Esophagus squamous epithelium (tissue), 4 donors: ENCODE results near the gene PLEKHS1.

ENCODE experiments used
- POLR2A ChIP-seq, 4 donors: fragments of 450-650 bp; IDR thresholded peaks; one replicate each; pipeline ENCODE4 v1.6.1; 2017; ENCODE audit warnings: antibody characterized with exemption in 4 of 4, mild to moderate bottlenecking in 4 of 4, moderate library complexity in 3 of 4
- TF ChIP-seq, protein P1 (sequence below), 6 experiments: fragments of 450-650 bp in 4 of 6; fragments of 200-600 bp in 2 of 6; sonication (generic) in 2 of 6; IDR thresholded peaks; one replicate each; pipeline ENCODE4 v1.5.1; 2016 to 2019; ENCODE audit warnings: antibody characterized with exemption in 6 of 6, mild to moderate bottlenecking in 4 of 6, moderate library complexity in 4 of 6

DNA sequence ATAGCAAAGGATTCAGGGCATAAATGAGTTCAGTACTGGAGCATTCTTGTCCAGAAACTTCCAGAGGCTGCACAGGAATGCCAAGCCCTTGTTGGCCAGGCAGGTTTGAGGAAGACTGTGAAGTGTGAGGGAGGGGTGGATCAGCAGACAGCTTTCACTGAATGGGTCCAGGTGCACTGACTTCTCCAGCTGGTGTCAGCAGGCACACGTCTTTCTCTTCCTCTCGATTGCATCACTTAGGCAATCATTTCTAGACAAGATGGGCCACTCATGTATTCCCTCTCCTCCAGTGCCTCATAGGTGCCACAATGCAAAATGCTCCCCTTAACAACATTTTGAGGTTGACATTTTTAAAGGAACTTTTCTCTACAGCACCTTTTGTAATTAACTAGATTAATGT, 15.6 kb upstream of the PLEKHS1 start:
- TF ChIP-seq, protein P1, sequence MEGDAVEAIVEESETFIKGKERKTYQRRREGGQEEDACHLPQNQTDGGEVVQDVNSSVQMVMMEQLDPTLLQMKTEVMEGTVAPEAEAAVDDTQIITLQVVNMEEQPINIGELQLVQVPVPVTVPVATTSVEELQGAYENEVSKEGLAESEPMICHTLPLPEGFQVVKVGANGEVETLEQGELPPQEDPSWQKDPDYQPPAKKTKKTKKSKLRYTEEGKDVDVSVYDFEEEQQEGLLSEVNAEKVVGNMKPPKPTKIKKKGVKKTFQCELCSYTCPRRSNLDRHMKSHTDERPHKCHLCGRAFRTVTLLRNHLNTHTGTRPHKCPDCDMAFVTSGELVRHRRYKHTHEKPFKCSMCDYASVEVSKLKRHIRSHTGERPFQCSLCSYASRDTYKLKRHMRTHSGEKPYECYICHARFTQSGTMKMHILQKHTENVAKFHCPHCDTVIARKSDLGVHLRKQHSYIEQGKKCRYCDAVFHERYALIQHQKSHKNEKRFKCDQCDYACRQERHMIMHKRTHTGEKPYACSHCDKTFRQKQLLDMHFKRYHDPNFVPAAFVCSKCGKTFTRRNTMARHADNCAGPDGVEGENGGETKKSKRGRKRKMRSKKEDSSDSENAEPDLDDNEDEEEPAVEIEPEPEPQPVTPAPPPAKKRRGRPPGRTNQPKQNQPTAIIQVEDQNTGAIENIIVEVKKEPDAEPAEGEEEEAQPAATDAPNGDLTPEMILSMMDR (IDR thresholded peaks at IDR 0.05), result no peak
- TF ChIP-seq POLR2A (IDR thresholded peaks at IDR 0.05), result no peak
